Measurements from ENCODE around the gene CENPP.

Gene CENPP

GRCh38 chr9:92513349-92513748 lies 187.6 kb downstream of the CENPP start:
- no peak for DNase-seq

DNA sequence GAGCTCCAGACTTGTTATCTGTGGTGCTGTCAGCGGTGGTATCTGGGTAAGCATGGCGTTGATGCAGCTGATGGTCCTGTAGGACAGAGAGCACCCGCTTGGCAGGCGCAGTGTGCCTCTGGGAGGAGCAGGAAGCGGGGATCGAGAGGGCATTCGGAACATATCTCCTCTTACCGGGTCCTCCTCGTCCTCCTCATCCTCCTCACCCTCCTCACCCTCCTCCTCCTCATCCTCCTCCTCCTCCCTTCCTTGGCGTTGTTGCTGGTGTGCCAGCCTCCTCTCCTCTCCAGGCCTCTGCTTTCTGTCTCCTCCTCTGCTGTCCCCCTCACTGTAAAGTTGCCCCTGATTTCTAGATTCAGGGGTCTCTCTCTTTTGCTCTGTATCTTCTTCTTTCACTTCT lies 188.9 kb downstream of the CENPP start:
- no peak for DNase-seq

DNA sequence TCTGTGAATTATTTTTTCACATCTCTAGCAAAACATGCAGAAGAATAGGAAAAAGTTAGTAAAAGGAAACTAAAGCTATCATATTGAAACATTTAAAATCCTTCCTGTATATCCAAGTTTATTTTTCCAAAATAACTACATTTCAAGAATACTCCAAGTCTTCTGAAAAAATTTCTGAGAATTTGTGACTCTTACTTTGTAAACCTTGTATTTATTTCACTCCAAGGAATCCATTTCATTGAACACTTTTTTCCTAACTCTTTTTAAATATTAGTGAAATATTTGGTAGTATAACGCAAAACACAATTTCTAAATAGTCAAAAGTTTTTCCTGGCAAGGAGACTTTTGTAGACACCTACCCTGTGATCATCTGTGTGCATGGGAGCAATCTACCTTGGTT lies 190.8 kb downstream of the CENPP start:
- no peak for DNase-seq

DNA sequence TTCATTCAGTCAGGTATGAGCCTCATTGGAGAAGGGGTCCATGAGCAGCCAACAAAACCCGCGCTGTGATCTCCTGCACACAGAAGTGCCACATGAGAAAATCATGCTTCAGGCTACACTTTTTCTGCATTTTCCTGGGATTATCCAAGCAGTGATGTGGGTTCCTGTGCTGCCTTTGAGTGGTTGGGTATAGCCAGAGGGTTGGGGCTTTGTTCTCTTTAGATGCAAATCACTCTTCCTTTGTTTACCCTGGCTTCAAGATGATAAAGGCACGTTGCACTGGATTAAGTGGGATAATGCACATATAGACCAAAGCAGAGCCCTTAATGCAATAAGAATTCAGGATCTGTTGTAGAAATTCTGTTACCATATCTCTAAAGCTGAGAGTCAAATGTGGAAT lies 191.3 kb downstream of the CENPP start:
- no peak for DNase-seq

DNA sequence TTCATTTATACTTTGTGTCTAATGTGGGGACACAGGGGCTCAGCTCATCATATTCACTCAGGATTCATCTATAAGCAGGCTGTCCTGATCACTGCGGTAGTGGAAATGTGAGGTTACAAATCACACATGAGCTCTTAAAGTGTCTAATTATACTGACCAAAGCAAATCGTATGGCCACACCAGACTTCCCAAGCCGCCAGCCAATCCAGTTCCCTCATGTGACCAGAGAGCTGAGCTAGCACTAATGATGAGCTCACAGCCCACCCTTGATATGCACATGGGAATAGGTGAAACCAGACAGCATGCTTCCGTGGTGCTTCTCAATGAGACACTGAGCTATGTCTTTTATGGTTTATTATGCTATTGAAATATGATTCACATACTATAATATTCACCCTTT lies 192.4 kb downstream of the CENPP start:
- DNase-seq = no peak

- no peak for DNase-seq
Measured at GRCh38 chr9:92520837-92521236, 195.1 kb downstream of the CENPP start.

GRCh38 chr9:92522983-92523970 lies 197.5 kb downstream of the CENPP start:
- DNase-seq = no peak

DNA sequence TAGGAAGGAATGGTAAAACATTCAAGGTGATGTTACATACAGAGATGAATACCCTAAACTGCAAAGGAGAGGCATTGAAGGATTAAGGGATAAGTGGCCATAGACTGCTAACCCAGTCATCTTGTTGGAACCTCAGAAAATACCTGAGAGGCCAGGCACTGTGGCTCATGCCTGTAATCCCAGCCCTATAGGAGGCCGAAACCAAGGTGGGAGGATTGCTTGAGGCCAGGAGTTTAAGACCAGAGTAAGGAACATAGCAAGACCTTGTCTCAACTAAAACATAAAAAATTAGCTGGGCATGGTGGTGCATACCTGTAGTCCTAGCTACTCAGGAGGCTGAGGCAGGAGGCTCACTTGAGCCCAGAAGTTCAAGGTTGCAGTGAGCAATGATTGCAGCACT lies 199.1 kb downstream of the CENPP start:
- DNase-seq = no peak

GRCh38 chr9:92525306-92525705 lies 199.6 kb downstream of the CENPP start:
- no peak for DNase-seq

DNA sequence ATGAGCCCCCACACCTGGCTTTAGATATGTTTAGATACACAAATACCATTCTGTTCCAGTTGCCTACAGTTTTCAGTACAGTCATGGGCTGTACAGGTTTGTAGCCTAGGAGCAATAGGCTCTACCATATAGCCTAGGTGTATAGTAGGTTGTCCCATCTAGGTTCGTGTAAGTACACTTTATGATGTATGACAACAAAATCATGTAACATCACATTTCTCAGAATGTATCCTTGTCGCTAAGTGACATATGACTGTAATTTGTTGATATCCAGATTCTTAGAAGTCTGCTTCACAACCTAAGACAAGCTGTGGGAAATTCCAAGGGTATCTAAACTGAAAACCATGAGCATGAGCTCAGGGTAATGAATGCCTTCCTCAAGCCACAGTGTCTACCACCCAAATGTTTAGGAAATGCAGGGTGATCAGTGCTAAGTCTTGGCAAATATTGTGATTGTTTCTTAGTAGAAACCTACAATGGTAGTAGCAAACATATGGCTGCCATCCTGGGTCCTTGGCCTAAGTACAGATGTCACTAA lies 201.6 kb downstream of the CENPP start:
- DNase-seq = no peak

DNA sequence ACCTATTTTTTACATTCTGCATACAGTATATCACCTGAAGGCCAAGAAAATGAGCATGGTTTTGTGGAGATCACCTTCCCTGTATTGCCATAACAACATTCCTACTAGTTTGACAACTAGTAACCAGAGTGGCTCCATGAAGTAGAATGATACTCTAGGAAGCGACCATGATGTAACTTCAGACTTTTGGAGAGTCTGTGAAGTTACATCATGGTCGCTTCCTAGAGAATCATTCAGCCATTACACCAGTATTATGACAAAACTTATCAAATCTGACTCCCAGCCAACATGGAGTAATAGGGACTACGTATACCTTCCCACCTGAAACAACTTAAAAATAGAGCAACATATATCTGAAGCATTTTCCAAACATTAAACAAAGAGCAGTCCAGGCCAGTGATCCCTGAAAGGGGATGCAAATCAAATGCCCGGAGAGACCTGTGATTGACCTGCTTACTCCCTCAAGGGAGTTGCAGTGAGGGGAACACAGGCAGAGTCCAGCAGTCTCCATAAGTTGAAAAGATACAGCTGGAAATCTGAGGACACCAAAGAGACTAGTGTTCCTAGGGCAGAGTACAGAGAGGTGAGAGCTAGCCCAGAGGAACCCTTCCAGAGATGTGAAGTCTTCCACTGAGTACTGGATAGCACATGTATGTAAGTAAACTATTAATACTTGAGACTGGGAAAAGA lies 202.2 kb downstream of the CENPP start:
- DNase-seq = no peak

DNA sequence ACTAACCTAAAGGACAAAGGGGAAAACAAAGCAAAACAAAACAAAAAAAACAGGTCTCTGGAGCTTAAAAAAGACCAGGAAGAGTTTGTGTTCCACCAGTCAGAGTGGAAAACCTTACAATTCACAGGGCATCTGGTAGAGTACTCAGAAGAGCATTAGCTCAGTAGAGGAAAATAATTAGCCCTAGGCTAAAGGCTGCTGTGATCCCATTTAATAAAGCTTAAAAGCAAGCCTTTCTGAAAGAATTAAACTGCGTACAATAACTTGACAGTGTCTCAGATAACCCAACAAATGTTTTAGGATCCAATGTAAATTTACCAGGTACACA lies 202.7 kb downstream of the CENPP start:
- DNase-seq = no peak

DNA sequence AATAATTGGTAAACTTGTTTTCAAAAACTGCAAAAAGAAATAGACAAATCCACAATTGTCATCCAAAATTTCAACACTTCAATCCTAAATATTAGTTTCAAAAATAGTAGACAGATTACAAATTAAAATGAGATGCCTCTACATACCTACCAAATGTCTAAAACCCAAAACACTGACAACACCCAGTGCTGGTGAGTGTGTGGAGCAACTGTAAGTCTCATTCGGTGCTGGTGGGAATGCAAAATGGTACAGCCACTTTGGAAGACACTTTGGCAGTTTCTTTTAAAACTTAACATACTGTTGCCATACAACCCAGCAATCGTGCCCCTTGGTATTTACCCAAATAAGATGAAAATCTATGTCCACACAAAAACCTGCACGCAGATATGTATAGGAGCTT lies 203.4 kb downstream of the CENPP start:
- no peak for DNase-seq

DNA sequence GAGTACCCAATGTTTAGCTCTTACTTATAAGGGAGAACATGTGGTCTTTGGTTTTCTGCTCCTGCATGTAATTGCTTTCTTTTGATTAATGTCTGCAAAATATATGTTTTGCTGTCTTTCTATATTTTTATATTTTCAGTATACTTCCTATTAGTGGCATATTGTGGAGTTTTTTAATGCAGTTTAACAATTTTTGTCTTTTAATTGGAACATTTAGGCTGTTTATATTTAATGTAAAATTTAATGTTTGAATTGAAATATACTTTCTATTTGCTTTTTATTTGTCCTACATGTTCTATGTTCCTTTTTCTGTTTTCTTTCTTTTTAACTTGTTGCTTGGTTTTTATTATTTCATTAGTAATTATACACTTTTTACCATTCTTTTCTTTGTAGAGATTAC lies 205.1 kb downstream of the CENPP start:
- DNase-seq = no peak

GRCh38 chr9:92534204-92534603 lies 208.5 kb downstream of the CENPP start:
- no peak for DNase-seq

- no peak for DNase-seq
Measured at GRCh38 chr9:92534674-92535073, 208.9 kb downstream of the CENPP start.

GRCh38 chr9:92535940-92536850 lies 210.4 kb downstream of the CENPP start, which contains the start of gene ECM2:
TSS of gene ECM2 (minus strand) at chr9:92535990. CDS start at chr9:92522866, 13,124 bp downstream.
- no peak for DNase-seq

- DNase-seq = no peak
Measured at GRCh38 chr9:92538541-92538940, 212.8 kb downstream of the CENPP start.

DNA sequence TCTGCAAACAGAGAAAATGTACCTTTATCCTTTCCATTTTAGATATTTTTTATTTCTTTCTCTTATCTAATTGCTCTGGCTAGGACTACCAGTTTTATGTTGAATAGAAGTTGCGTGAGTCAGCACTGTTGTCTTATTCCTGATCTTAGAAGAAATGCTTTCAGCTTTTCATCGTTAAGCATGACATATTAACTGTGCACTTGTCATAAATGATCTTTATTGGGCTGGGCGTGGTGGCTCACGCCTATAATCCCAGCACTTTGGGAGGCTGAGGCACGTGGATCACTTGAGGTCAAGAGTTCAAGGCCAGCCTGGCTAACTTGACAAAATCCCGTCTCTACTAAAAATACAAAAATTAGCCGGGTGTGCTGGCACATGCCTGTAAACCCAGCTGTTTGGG lies 218.2 kb downstream of the CENPP start:
- no peak for DNase-seq

- DNase-seq = no peak
Measured at GRCh38 chr9:92545002-92545510, 219.3 kb downstream of the CENPP start.

DNA sequence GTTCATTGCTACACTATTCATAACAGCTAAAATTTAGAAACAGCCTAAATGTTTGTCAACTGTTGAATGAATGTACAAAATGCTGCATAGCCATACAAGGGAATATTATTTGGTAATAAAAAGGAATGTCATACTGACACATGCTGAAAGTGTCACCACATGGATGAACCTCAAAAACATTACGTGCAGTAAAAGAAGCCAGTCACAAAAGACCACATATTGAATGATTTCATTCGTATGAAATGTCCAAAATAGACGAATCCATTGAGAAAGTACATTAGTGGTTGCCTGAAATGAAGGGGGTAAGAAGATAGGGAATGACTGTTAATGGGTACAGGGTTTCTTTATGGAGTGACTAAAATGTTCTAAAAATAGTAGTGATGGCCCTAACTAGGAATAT lies 221.6 kb downstream of the CENPP start:
- no peak for DNase-seq

DNA sequence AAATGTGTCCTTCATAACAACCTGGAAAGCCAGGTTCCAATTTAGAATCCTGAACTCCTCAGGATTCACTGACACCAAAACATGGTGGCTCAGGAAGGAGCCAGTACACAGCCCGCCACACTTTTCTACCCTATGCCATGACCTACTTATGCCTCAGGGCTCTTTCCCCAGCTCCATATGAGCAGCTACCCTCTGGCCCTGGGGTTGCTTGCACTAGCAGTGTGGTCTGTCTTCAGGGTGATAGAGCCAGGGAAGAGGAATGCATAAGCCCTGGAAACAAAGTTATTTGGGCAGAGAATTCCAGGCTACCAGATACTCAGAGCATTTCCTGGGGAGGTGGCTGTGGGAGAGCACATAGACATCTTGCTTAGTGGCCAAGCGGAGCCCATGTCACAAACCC lies 225.0 kb downstream of the CENPP start:
- no peak for DNase-seq

Data from NCI-H2171 (cell line).